Measurements from ENCODE around the gene AZIN2.

GRCh38 chr1:33082575-33083108, 1.7 kb downstream of the AZIN2 start:
- no peak for TF ChIP-seq CTCF (IDR thresholded peaks at IDR 0.05; ENCODE audit: control extremely low read depth in 1 of 3, insufficient read depth in 1 of 3, low read depth in 1 of 3, low read length in 3 of 3)
- TF ChIP-seq KDM5A (IDR thresholded peaks at IDR 0.05; ENCODE audit: low read length): no peak
- no peak for TF ChIP-seq RFX5 (IDR thresholded peaks at IDR 0.05; ENCODE audit: borderline replicate concordance, low read depth, low read length)

Data from H1 (cell line).